GM13976 (cell line): ENCODE results near the gene RABGGTA.

Source experiments
- DNase-seq: peaks from one replicate; pipeline ENCODE4 v3.0.0; 2012; ENCODE audit warnings: low spot score
- CTCF ChIP-seq: IDR thresholded peaks from 2 replicates; pipeline ENCODE4 v1.5.1; 2012; ENCODE audit warnings: borderline replicate concordance, mild to moderate bottlenecking; ENCODE audit not compliant: insufficient read depth; ENCODE audit errors: extremely low read depth, missing control alignments, control extremely low read depth
- in situ Hi-C: fragments of 300-500 bp; cut with MboI; formaldehyde crosslinking; loops from one replicate; pipeline ENCODE4 v1.12.0; 2022; ENCODE audit warnings: low sequenced_read_pairs, mixed read lengths, inconsistent platforms; ENCODE audit not compliant: unreplicated experiment

Gene RABGGTA

GRCh38 chr14:24216345-24216699 lies 55.1 kb downstream of the RABGGTA start:
- no peak for TF ChIP-seq CTCF
- no peak for DNase-seq
- in situ Hi-C loops = no loop called here
